ENCODE results near the gene CLRN2. TPM values are rescaled to one million over a fixed set of nuclear protein-coding genes. Genes with fewer than 3 reads are reported as not detected.
A peak's percentile ranks its signal among the peaks of the same experiment; 100 is the strongest.
"Not testable (repeated sequence)": the region's sequence is repeated elsewhere in the genome, so short reads cannot be mapped to it uniquely, and the experiment has no call there.

The CLRN2 gene
- total RNA-seq, 1 experiment from 2014 or later: not detected

DNA sequence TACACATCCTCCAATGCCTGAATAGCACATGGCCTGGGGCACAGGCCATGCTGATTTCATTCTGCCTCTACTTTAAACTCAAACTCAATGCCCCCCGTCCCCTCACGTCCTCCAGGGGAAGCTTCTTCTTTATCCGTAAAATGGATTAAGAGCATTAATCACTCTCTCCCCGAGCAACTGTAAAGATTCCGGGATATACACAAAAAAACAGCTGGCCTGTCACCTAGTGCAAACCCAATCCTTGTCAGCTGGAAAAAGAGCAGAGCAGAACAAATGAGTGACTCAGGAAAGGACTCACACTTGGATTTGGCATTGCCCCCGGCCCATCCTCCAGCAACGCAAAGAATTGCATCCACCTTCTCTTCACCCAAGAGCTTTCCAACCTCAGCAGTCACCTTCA is 10.9 kb upstream of the CLRN2 start:
- no peak for DNase-seq (ENCODE audit: low read depth)

- DNase-seq (ENCODE audit: low read depth): no peak
These were observed 4.4 kb upstream of the CLRN2 start for GRCh38 chr4:17510582-17510981.

GRCh38 chr4:17511051-17511450 is 3.9 kb upstream of the CLRN2 start:
- DNase-seq (ENCODE audit: low read depth): peak; percentile 14

- peak; percentile 41 for DNase-seq (ENCODE audit: low read depth)
These were observed 3.4 kb upstream of the CLRN2 start for GRCh38 chr4:17511509-17511949.

GRCh38 chr4:17511950-17512795 is 2.8 kb upstream of the CLRN2 start, which contains the start of gene QDPR:
TSS of gene QDPR (minus strand) at chr4:17512090. CDS start at chr4:17512054, 36 bp downstream.
- peak; percentile 76 for DNase-seq (ENCODE audit: low read depth)

- no peak for DNase-seq (ENCODE audit: low read depth)
These were observed 1.8 kb upstream of the CLRN2 start for GRCh38 chr4:17512973-17513665.

- no peak for DNase-seq (ENCODE audit: low read depth)
These were observed 761 bp downstream of the CLRN2 start for GRCh38 chr4:17515445-17516407.

GRCh38 chr4:17516980-17517379 is 2.0 kb downstream of the CLRN2 start:
- DNase-seq (ENCODE audit: low read depth): no peak

DNA sequence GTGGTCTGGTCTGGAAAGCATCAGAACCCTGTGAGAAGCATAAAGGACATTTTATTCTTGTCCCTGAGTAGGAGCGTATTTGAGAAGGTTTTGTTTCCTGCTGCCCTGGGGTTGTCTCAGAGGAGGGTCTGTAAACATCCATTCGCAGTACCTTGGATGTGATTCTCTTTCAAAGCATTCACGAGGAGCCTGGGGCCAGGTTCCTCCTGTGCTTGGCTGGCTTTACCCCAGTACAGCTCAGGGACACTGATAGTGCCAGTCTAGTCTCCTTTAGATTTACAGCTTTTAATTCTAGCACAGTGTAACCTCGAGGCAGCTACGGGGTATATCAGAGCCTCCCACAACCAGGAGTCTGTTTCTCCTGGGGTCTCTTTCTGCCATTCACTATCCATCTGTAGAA is 2.7 kb downstream of the CLRN2 start:
- DNase-seq (ENCODE audit: low read depth): no peak

GRCh38 chr4:17521595-17521994 is 6.6 kb downstream of the CLRN2 start:
- no peak for DNase-seq (ENCODE audit: low read depth)

DNA sequence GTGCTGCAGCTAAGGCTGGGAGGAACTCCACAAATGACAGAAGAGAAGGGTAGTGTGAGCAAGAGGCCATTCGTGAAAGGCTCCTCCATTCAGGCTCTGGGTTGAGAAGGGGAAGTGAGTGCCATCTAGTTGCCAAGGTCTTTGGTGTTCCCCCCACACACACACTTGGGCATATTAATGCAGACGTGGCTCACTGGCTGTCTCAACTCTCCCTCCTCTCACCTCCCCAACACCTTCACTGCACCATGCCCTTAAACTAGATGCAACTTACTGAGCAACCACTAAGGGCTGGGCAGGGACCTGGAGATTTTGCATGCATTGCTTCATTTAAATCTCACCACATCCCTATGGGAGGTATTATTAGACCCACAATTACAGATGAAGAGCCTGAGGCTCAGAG is 8.7 kb downstream of the CLRN2 start:
- no peak for DNase-seq (ENCODE audit: low read depth)

DNA sequence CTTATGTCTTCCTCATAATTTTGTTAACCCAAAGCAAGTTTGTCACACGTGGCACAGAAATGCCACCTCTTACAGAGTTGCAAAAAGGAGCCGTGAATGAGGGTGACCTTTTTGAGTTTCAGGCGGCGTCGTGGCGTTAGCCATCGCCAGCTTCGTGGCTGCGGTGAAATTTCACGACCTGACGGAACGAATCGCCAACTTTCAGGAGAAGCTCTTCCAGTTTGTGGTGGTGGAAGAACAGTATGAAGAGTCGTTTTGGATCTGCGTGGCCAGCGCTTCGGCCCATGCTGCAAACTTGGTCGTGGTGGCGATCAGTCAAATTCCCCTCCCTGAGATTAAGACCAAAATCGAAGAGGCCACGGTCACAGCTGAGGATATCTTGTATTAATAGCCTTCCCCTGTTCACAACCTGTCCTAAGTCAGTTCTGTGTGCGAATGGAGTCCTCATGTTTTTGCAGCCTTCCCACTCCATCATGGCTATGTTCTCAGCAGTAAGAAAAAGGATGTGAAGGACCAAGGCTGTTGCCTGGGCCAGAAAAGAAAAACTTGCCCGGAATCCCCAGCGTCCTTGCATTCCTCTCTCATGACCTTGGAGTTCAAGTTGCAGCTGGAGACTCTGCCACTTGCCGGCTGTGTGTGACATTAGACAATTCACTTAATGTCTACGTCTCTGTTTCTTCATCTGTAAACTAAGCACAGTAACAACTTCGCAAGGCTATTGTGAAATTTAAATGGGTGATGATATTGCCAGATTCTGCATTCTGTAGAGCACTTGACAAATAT is 11.9 kb downstream of the CLRN2 start:
- no peak for DNase-seq (ENCODE audit: low read depth)

- DNase-seq (ENCODE audit: low read depth): no peak
These were observed 13.7 kb downstream of the CLRN2 start for GRCh38 chr4:17528551-17529165.

- no peak for DNase-seq (ENCODE audit: low read depth)
These were observed 16.7 kb downstream of the CLRN2 start for GRCh38 chr4:17531538-17532285.

DNA sequence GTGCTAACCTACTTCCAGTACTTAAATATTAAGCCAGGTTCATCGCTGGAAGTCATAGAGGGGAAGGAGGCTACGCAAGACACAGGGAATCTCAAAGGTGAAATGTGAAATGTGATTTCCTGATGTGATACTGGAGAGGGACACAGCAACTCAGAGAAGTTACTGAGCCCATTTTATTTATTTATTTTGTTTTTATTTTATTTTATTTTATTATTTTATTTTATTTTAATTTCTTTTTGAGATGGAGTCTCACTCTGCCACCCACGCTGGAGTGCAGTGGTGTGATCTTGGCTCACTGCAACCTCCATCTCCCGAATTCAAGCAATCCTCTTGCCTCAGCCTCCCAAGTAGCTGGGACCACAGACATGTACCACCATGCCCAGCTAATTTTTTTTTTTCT is 19.7 kb downstream of the CLRN2 start:
- no peak for DNase-seq (ENCODE audit: low read depth)

DNA sequence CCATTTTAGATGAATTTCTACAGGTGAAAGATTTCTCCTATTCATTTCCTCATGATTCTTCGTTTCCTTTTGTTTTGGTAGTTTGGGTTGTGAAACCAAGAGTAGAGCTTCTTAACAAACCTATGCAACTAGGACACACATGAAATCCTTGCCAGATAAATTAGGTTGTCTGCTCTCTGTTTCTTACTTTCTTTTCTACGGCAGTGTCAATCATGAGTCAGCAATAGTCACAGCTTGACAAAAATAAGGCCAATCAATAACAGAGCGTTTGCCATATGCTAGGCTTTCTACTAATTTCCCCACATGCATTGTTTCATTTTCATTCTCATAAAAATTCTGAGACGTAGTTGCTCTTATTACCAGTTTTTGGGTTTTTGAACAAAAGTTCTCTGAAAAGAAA is 20.3 kb downstream of the CLRN2 start:
- DNase-seq (ENCODE audit: low read depth): no peak

GRCh38 chr4:17535906-17536305 is 20.9 kb downstream of the CLRN2 start:
- peak; percentile 17 for DNase-seq (ENCODE audit: low read depth)

DNA sequence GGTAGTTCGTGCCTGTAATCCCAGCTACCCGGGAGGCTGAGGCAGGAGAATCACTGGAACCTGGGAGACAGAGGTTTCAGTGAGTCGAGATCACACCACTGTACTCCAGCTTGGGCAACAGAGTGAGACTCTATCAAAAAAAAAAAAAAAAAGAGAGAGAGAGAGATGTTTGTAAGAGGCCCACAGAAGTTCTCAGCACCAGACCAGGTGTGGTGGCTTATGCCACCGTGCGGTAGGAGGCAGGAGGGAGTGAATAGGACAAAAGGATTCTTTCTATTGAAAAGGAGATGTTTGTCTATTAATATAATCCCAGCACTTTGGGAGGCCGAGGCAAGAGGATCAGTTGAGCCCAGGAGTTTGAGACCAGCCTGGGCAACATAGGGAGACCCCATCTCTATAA is 22.1 kb downstream of the CLRN2 start:
- not testable (repeated sequence) for DNase-seq (ENCODE audit: low read depth)

GRCh38 chr4:17544205-17544604 is 29.2 kb downstream of the CLRN2 start:
- peak; percentile 37 for DNase-seq (ENCODE audit: low read depth)

DNA sequence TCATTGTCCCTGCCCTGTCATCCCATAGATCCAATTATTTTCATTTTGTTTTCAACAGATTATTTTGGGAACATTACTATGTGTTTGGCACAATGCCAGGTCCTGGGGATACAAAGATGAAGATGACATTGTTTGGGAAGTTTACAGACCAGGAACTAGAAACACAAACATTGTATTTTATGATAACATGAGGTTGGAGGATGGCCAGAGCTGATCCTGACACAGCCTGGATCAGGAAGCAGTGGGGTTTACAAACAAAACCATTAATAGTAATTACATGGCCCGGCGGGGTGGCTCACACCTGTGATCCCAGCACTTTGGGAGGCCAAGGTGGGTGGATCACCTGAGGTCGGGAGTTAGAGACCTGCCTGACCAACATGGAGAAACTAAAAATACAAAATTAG is 29.9 kb downstream of the CLRN2 start:
- no peak for DNase-seq (ENCODE audit: low read depth)

All from RPMI7951 (cell line).